HG03558 (cell line): Measurements from ENCODE around the gene ASXL1.

Source experiments
- ATAC-seq: cut with Tn5 transposase; IDR thresholded peaks from one replicate; pipeline ENCODE4 v1.9.1; 2021; ENCODE audit warnings: moderate number of reproducible peaks; ENCODE audit not compliant: unreplicated experiment; ENCODE audit errors: extremely low read depth

The ASXL1 gene

DNA sequence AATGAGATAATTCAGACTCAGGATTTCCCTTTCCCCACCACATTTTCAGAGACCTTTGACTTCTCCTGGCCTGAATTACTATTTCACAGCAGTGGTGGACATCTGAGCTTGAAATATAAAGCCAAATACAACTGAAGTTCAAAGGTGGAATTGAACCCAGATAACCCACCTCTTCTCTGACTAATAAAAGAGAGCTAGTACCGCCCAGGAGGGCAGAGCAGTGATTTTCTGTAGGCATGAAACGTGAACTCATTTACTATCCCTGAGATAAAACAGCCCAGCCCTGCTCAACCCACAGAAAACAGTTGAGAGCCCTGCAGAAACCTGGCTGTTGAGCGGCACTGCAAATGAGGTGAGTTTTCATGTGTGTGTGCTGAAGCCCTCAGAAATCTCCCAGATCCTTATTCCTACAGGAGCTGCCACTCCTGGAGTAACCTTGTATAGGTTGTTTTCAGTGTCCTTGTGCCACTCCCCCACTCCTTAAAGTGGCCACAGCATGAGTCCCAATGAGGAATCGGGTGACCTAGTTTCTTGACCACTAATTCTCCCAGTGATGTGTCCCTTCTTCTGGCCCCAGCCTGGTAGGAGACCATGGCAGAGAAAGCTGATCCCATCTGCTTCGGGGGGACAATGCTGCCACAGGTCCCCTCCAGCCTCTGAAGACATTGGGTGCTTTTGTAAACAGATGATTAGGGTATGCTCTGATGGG lies 127.8 kb downstream of the ASXL1 start:
- no peak for ATAC-seq

DNA sequence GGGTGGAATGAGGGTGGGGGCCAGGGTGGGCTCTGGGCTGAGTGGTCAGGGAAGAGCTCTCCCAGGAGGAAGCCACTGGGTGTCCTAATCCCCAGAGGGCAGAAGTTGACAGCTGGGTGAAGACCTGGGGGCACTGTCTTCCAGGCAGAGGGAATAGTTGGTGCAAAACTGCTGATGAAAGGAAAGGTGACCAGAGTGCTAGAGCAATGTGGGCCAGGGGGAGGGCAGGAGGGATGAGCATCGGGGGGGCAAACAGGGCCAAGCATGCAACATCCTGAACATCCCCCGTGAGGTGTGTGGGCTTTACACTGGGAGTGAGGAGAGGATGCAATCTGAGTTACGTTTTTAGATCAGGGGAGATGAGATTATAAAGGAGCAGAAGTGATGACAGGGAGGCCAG lies 129.2 kb downstream of the ASXL1 start:
- ATAC-seq, result no peak

DNA sequence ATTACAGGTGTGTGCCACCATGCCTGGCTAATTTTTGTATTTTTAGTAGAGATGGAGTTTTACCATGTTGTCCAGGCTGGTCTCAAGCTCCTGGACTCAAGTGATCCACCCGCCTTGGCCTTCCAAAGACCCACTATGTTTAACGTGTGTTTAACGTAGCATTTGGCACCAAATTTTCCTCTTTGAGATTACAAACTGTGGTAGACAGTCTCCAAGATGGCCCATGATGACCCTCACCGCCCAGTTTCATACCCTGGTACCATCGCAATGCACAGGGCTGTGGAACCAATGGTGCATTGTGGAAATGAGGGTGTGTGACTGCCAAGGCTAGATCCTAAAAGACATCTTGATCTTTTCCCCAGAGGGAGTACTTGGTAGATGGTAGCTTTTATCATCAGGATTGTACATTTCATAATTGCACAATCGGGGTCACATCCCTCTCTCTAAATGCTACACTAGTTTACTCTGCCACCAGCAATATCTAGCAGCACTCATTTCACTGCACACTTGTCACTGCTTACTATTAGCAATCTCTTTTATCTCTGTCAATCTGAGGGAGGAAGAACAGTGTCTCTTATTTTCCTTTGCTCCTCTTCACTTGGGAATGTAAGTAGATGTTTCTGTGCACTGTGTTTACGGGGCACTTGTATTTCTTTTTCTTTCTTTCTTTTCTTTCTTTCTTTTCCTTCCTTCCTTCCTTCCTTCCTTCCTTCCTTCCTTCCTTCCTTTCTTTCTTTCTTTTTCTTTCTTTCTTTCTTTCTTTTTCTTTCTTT lies 130.1 kb downstream of the ASXL1 start:
- no peak for ATAC-seq
